BLaER1 (cell line): ENCODE measurements around the gene ST8SIA6.
"Not testable (repeated sequence)": the region's sequence is repeated elsewhere in the genome, so short reads cannot be mapped to it uniquely, and the experiment has no call there.

Experiments
- H3K27ac ChIP-seq: shearing (Covaris generic); formaldehyde crosslinking; 2 replicates; pipeline ENCODE4 v1.8.1; 2022
- H3K27me3 ChIP-seq: shearing (Covaris generic); formaldehyde crosslinking; 2 replicates; pipeline ENCODE4 v1.8.1; 2022
- H3K36me3 ChIP-seq: shearing (Covaris generic); formaldehyde crosslinking; 2 replicates; pipeline ENCODE4 v1.8.1; 2022
- H3K4me1 ChIP-seq: shearing (Covaris generic); formaldehyde crosslinking; 2 replicates; pipeline ENCODE4 v1.8.1; 2022
- H3K4me2 ChIP-seq: shearing (Covaris generic); formaldehyde crosslinking; 2 replicates; pipeline ENCODE4 v1.8.1; 2022
- H3K4me3 ChIP-seq: shearing (Covaris generic); formaldehyde crosslinking; 2 replicates; pipeline ENCODE4 v1.8.1; 2022
- H3K9ac ChIP-seq: shearing (Covaris generic); formaldehyde crosslinking; 2 replicates; pipeline ENCODE4 v1.8.1; 2022
- H3K9me3 ChIP-seq: shearing (Covaris generic); formaldehyde crosslinking; 2 replicates; pipeline ENCODE4 v1.8.1; 2022
- H4K20me1 ChIP-seq: shearing (Covaris generic); formaldehyde crosslinking; 2 replicates; pipeline ENCODE4 v1.8.1; 2022
- Cebpa-rat ChIP-seq: shearing (Covaris generic); IDR thresholded peaks from 2 replicates; pipeline ENCODE4 v1.8.1; 2022

ST8SIA6 gene

GRCh38 chr10:17454161-17455014, at the start of gene ST8SIA6:
TSS of gene ST8SIA6 (minus strand) at chr10:17454595. CDS start at chr10:17454255, 340 bp downstream.
- Histone ChIP-seq H3K9ac (peak within 1 kb of the TSS; percentile 62), H3K4me3 (peak within 1 kb of the TSS; percentile 73)

DNA sequence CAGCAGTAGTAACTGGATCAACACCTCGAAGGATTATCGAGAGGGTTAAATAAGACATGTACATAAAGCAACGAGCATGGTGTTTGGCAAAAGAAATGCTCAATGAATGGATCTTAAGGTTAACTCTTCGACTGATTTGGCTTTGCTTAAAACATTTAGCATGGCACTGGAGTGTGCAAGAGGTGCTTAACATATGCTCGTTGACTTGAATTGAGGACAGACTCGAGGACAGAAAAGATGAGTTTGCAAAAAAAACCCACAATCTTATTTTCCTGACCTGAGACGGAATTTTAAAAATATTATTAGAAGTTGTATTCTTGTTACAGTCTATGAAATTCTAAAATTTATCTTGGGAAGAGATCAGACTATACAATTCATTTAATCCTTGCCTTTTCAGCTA, 49.4 kb upstream of the ST8SIA6 start:
- Histone ChIP-seq H3K9me3 (peaks cover 22% of the 10 kb centered on the region), H4K20me1 (no peaks in the 10 kb centered on the region), H3K4me2 (no peak overlapping the region), H3K36me3 (no peaks in the 10 kb centered on the region), H3K9ac (no peak overlapping the region), H3K27ac (no peak overlapping the region), H3K4me3 (no peak overlapping the region), H3K4me1 (no peaks in the 10 kb centered on the region), H3K27me3 (no peaks in the 10 kb centered on the region)
- no peak for TF ChIP-seq Cebpa-rat

More at GRCh38 chr10:17454161-17455014, at the start of gene ST8SIA6:
- peaks cover 59% of the 10 kb centered on the region for H3K27me3 ChIP-seq
- H3K4me2 ChIP-seq = peak within 1 kb of the TSS; percentile 95
- peaks cover 14% of the 10 kb centered on the region for H3K4me1 ChIP-seq
- H3K36me3 ChIP-seq = peaks cover 3% of the 10 kb centered on the region; the same call in 1 of the 2 replicates
- peaks cover 24% of the 10 kb centered on the region for H3K9me3 ChIP-seq
- no peak for TF ChIP-seq Cebpa-rat
- H3K27ac ChIP-seq = no peak within 1 kb of the TSS
- peaks cover 9% of the 10 kb centered on the region; the same call in 1 of the 2 replicates for H4K20me1 ChIP-seq

GRCh38 chr10:17502814-17503213, 48.4 kb upstream of the ST8SIA6 start:
- Histone ChIP-seq H3K27ac (no peak overlapping the region), H3K36me3 (no peaks in the 10 kb centered on the region), H4K20me1 (no peaks in the 10 kb centered on the region), H3K9ac (no peak overlapping the region), H3K27me3 (no peaks in the 10 kb centered on the region), H3K9me3 (peaks cover 15% of the 10 kb centered on the region), H3K4me1 (peaks cover 4% of the 10 kb centered on the region; the same call in 1 of the 2 replicates), H3K4me2 (no peak overlapping the region), H3K4me3 (no peak overlapping the region)
- TF ChIP-seq Cebpa-rat = no peak

DNA sequence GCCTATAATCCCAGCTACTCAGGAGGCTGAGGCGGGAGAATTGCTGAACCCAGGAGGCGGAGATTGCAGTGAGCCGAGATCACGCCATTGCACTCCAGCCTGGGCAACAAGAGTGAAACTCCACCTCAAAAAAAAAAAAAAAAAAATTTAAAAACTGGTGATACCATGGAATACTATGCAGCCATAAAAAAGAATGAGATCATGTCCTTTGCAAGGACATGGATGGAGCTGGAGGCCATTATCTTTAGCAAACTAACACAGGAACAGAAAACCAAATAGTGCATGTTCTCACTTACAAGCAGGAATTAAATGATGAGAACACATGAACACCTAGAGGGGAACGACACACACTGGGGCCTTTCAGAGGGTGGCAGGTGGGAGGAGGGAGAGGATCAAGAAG, 44.6 kb upstream of the ST8SIA6 start:
- not testable (repeated sequence) for H4K20me1 ChIP-seq
- H3K4me1 ChIP-seq = peaks cover 42% of the 10 kb centered on the region

GRCh38 chr10:17497446-17498030, 43.1 kb upstream of the ST8SIA6 start:
- TF ChIP-seq Cebpa-rat = no peak

More for the DNA sequence above, 44.6 kb upstream of the ST8SIA6 start:
- not testable (repeated sequence) for H3K27me3 ChIP-seq, H3K4me3 ChIP-seq, H3K4me2 ChIP-seq, H3K27ac ChIP-seq, H3K36me3 ChIP-seq, H3K9ac ChIP-seq
- peaks cover 11% of the 10 kb centered on the region; the same call in 1 of the 2 replicates for H3K9me3 ChIP-seq

GRCh38 chr10:17494626-17495260, 40.3 kb upstream of the ST8SIA6 start:
- Histone ChIP-seq H3K27ac (peak overlapping the region; percentile 52; the same call in 1 of the 2 replicates), H3K36me3 (no peaks in the 10 kb centered on the region), H3K4me2 (peak overlapping the region; percentile 47), H3K9ac (no peak overlapping the region), H3K27me3 (no peaks in the 10 kb centered on the region), H4K20me1 (no peaks in the 10 kb centered on the region), H3K9me3 (peaks cover 36% of the 10 kb centered on the region), H3K4me3 (no peak overlapping the region), H3K4me1 (peaks cover 55% of the 10 kb centered on the region)
- TF ChIP-seq Cebpa-rat = no peak

More at GRCh38 chr10:17497446-17498030, 43.1 kb upstream of the ST8SIA6 start:
- Histone ChIP-seq H3K27me3 (no peaks in the 10 kb centered on the region), H3K9me3 (peaks cover 19% of the 10 kb centered on the region), H3K36me3 (no peaks in the 10 kb centered on the region), H3K4me3 (no peak overlapping the region), H4K20me1 (no peaks in the 10 kb centered on the region), H3K9ac (no peak overlapping the region), H3K4me2 (peak overlapping the region; percentile 47; the same call in 1 of the 2 replicates), H3K27ac (no peak overlapping the region), H3K4me1 (peaks cover 45% of the 10 kb centered on the region)

GRCh38 chr10:17488848-17489247, 34.5 kb upstream of the ST8SIA6 start:
- peak overlapping the region; percentile 15 for H3K4me3 ChIP-seq
- H3K27me3 ChIP-seq = no peaks in the 10 kb centered on the region
- no peak for TF ChIP-seq Cebpa-rat
- peak overlapping the region; percentile 78 for H3K4me2 ChIP-seq
- H3K36me3 ChIP-seq = no peaks in the 10 kb centered on the region
- H3K9me3 ChIP-seq = peaks cover 46% of the 10 kb centered on the region
- peak overlapping the region; percentile 67 for H3K27ac ChIP-seq
- H4K20me1 ChIP-seq = no peaks in the 10 kb centered on the region
- H3K9ac ChIP-seq = no peak overlapping the region; the same call in 1 of the 2 replicates
- H3K4me1 ChIP-seq = peaks cover 40% of the 10 kb centered on the region

GRCh38 chr10:17483079-17483478, 28.7 kb upstream of the ST8SIA6 start:
- no peak overlapping the region for H3K27ac ChIP-seq
- H3K27me3 ChIP-seq = no peaks in the 10 kb centered on the region
- H4K20me1 ChIP-seq = no peaks in the 10 kb centered on the region
- H3K9ac ChIP-seq = no peak overlapping the region
- peaks cover 32% of the 10 kb centered on the region for H3K4me1 ChIP-seq
- H3K9me3 ChIP-seq = peaks cover 49% of the 10 kb centered on the region
- H3K4me2 ChIP-seq = no peak overlapping the region
- TF ChIP-seq Cebpa-rat = no peak
- no peak overlapping the region for H3K4me3 ChIP-seq
- H3K36me3 ChIP-seq = peaks cover 9% of the 10 kb centered on the region; the same call in 1 of the 2 replicates

DNA sequence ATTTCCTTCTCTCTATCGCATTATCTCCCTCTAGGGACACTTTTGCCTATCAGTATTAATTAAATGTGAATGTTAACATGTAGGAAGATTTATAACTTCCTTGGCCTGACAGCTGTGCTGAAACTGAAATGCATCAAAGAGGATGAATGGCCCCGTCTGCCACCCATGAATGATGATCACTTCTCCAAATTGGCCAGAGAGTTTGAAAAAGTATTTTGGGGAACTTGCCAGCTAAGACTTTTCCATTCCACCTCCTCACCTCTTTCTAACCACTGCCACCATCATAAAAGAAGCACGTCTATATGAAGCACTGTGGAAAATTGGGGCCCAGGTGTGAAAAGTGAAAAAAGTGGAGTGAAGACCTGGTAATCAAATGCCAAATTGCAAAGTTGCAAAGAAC, 25.4 kb upstream of the ST8SIA6 start:
- H4K20me1 ChIP-seq = no peaks in the 10 kb centered on the region
- peaks cover 41% of the 10 kb centered on the region for H3K9me3 ChIP-seq
- H3K27me3 ChIP-seq = no peaks in the 10 kb centered on the region
- no peak overlapping the region for H3K27ac ChIP-seq
- no peak for TF ChIP-seq Cebpa-rat
- H3K4me1 ChIP-seq = peaks cover 28% of the 10 kb centered on the region
- H3K4me2 ChIP-seq = peak overlapping the region; percentile 21
- H3K36me3 ChIP-seq = peaks cover 9% of the 10 kb centered on the region; the same call in 1 of the 2 replicates
- H3K9ac ChIP-seq = no peak overlapping the region
- H3K4me3 ChIP-seq = no peak overlapping the region
